Heart right ventricle (tissue), 16 donors: ENCODE results near the gene SCT. TPM values are rescaled to one million over a fixed set of nuclear protein-coding genes. Genes with fewer than 3 reads are reported as not detected.

Experiments used
- ATAC-seq, 8 donors: fragments of 200-7000 bp; cut with Tn5 transposase; one replicate each; pipeline ENCODE4 v1.9.1; 2020; ENCODE audit warnings: mild to moderate bottlenecking in 8 of 8, moderate library complexity in 8 of 8, moderate number of reproducible peaks in 1 of 8
- DNase-seq, 2 donors: peaks; one replicate each; pipeline ENCODE4 v3.0.0-alpha.2; 2020
- H3K27ac ChIP-seq, 10 donors: fragments of 200-600 bp; sonication (generic) in 2 of 10; one replicate each; pipeline versions ENCODE4 v1.5.0 to v1.8.0; 2020 to 2022; ENCODE audit warnings: mild to moderate bottlenecking in 3 of 10
- H3K27me3 ChIP-seq, 7 donors: fragments of 200-600 bp; one replicate each; pipeline ENCODE4 v1.8.0; 2021 to 2022; ENCODE audit warnings: mild to moderate bottlenecking in 2 of 7
- H3K36me3 ChIP-seq, 9 donors: fragments of 200-600 bp; sonication (generic) in 1 of 9; one replicate each; pipeline versions ENCODE4 v1.5.0 to v1.8.0; 2020 to 2022; ENCODE audit warnings: mild to moderate bottlenecking in 2 of 9
- H3K4me1 ChIP-seq, 9 donors: fragments of 200-600 bp; sonication (generic) in 1 of 9; one replicate each; pipeline versions ENCODE4 v1.5.0 to v1.8.0; 2020 to 2022; ENCODE audit warnings: mild to moderate bottlenecking in 4 of 9
- H3K4me3 ChIP-seq, 10 donors: fragments of 200-600 bp; sonication (generic) in 2 of 10; one replicate each; pipeline versions ENCODE4 v1.5.0 to v1.8.0; 2020 to 2022; ENCODE audit warnings: mild to moderate bottlenecking in 7 of 10, moderate library complexity in 2 of 10
- H3K9me3 ChIP-seq, 11 donors: fragments of 200-600 bp in 10 of 11; sonication (generic) in 2 of 11; one replicate each; pipeline versions ENCODE4 v1.5.0 to v1.8.0; 2013 to 2022; ENCODE audit warnings: mild to moderate bottlenecking in 2 of 11, control low read depth in 1 of 11, moderate library complexity in 1 of 11
- CTCF ChIP-seq, 9 donors: fragments of 200-600 bp; sonication (generic) in 2 of 9; IDR thresholded peaks; one replicate each; pipeline versions ENCODE4 v1.5.0 to v1.8.0; 2021 to 2022; ENCODE audit warnings: antibody characterized with exemption in 9 of 9, mild to moderate bottlenecking in 5 of 9, moderate library complexity in 1 of 9
- WGBS, 2 donors: extraction: QIAGEN DNeasy Blood & Tissue Kit; methylation state at CpG; one replicate each; pipeline ENCODE4 v1.1.7; 2013; ENCODE audit warnings: inconsistent platforms in 1 of 2; 5-methylcytosine and 5-hydroxymethylcytosine counted together
- intact Hi-C, 10 donors: fragments of 100-400 bp; cut with DNase I; formaldehyde crosslinking; loops; one replicate each; pipeline versions ENCODE4 v1.11.1 to v1.14.2; 2022
- polyA plus RNA-seq, 2 donors: library from polyadenylated mRNA; stranded (reverse); fragments of 200-250 nt; gene quantifications; one replicate each; pipeline ENCODE4 v1.2.3, GENCODE V29; 2013
- total RNA-seq, 10 donors: library from RNA; stranded (reverse); fragmentation: NEBNext Ultra II Directional in 3 of 10; extraction: Animal tissue kit (Norgen Biotek cat#: 25700) in 3 of 10; gene quantifications; one replicate each; pipeline versions ENCODE4 v1.2.1 to v1.2.4, GENCODE V29; 2021 to 2023
- donor health status: Arrhythmogenic right ventricular cardiomyopathy.
- donor health status: ischemic (EF 13 %, LVEDD 7.1; RV severe dilation, severe dysfunction).
- donor health status: healthy with polysubstance abuse.
- donor health status: DM: no; HTN: yes; CAD: no.
- donor health status: DM: no; HTN: no; CAD: no.
- donor health status: ischemic (EF 25% LVEDD 6.9; RV normal size, moderate dysfunction).
- donor health status: ischemic (EF 25% LVEDD 5.7; RV mildly dilated, moderate dysfunction).
- donor health status: healthy.
- donor health status: DM: yes; HTN: yes; CAD: no.
- donor health status: Ischemic cardiomyopathy.
- donor health status: ischemic (EF 35%, LVEDD 5.7; RV mildly dilated, moderate dysfunction).
- donor health status: nonischemic (EF 11% LVEDD 7.7; RV severe dilation, severe dysfunction).
- donor health status: DM: yes; HTN: yes; CAD: no.
- donor health status: PGD.
- donor health status: ischemic (EF 29% LVEDD 5.4; RV normal size, mild dysfunction).
- donor health status: nonischemic (EF 23%, LVEDD 6.1; RV moderate dilation, normal function).

SCT gene
- total and polyA plus RNA-seq, 12 donors, result 0.64 to 2.0 (median 1.00) TPM; not detected in 8

GRCh38 chr11:581342-581741 is 45.6 kb downstream of the SCT start:
- no peaks in the 10 kb centered on the region for H3K27me3 ChIP-seq
- TF ChIP-seq CTCF (IDR thresholded peaks at IDR 0.05), result no peak
- H3K4me1 ChIP-seq, result peaks cover 26 to 52% (median 45%) of the 10 kb centered on the region in 9 donors
- H3K9me3 ChIP-seq, result no peaks in the 10 kb centered on the region
- no peak overlapping the region for H3K4me3 ChIP-seq
- DNase-seq (no peak), ATAC-seq (peak in 1 of 8 donors; percentile 45)
- 59 to 60% methylated on average over 14 of the region's 14 CpGs for WGBS, 2 donors
- H3K36me3 ChIP-seq, result peaks cover 0 to 48% (median 24%) of the 10 kb centered on the region in 9 donors
- intact Hi-C loops, result no loop called here
- no peak overlapping the region for H3K27ac ChIP-seq

- WGBS, 2 donors, result 56 to 65% methylated on average over 20 of the region's 20 CpGs
- no peak overlapping the region for H3K4me3 ChIP-seq
- no peak for ATAC-seq
- no peak for TF ChIP-seq CTCF (IDR thresholded peaks at IDR 0.05)
- H3K9me3 ChIP-seq, result no peaks in the 10 kb centered on the region
- DNase-seq, result no peak
- peaks cover 0 to 40% (median 23%) of the 10 kb centered on the region in 9 donors for H3K36me3 ChIP-seq
- H3K27me3 ChIP-seq, result peaks cover 0 to 6% (median 0%) of the 10 kb centered on the region in 7 donors
- peak overlapping the region in 2 of 10 donors; percentile 10 to 48 for H3K27ac ChIP-seq
- intact Hi-C loops, result loop anchor here in 3 of 10 donors (5.0 to 10.0 kb wide), 3 partner anchors 32 to 65 kb away; partner anchors contain the start of gene IRF7 (in 1 of the 3)
- H3K4me1 ChIP-seq, result peaks cover 26 to 58% (median 50%) of the 10 kb centered on the region in 9 donors
Measured at GRCh38 chr11:579830-580601, 47.0 kb downstream of the SCT start.

GRCh38 chr11:578276-579035 is 48.5 kb downstream of the SCT start:
- H3K9me3 ChIP-seq, result no peaks in the 10 kb centered on the region
- intact Hi-C loops, result loop anchor here in 3 of 10 donors (5.0 to 10.0 kb wide), 3 partner anchors 34 to 64 kb away; partner anchors contain the start of gene IRF7 (in 1 of the 3)
- H3K27ac ChIP-seq, result no peak overlapping the region

More at GRCh38 chr11:578276-579035, 48.5 kb downstream of the SCT start:
- TF ChIP-seq CTCF (IDR thresholded peaks at IDR 0.05), result no peak
- Histone ChIP-seq H3K27me3 (peaks cover 0 to 17% (median 0%) of the 10 kb centered on the region in 7 donors), H3K36me3 (peaks cover 0 to 24% (median 18%) of the 10 kb centered on the region in 9 donors), H3K4me1 (peaks cover 26 to 68% (median 56%) of the 10 kb centered on the region in 9 donors), H3K4me3 (peak overlapping the region in 5 of 10 donors; percentile 75 to 98 (median 87))
- 75% methylated on average over 21 of the region's 21 CpGs for WGBS, 2 donors
- no peak for ATAC-seq
- DNase-seq, result no peak
